Retinal pigment epithelial cell (primary cell): Measurements from ENCODE around the gene HIF3A.
"Not testable (repeated sequence)": the region's sequence is repeated elsewhere in the genome, so short reads cannot be mapped to it uniquely, and the experiment has no call there.

ENCODE experiments used
- DNase-seq: peaks from one replicate; pipeline ENCODE4 v3.0.0-alpha.2; 2010; ENCODE audit warnings: low read depth
- H3K4me3 ChIP-seq: 2 replicates; pipeline ENCODE4 v1.5.1; 2011; ENCODE audit warnings: mild to moderate bottlenecking, low read length, control low read depth, moderate library complexity
- TF ChIP-seq, protein P1 (sequence below): conservative IDR thresholded peaks from 2 replicates; pipeline ENCODE4 v1.5.1; 2011; ENCODE audit warnings: low read depth, low read length, control low read depth, inconsistent platforms

The HIF3A gene

DNA sequence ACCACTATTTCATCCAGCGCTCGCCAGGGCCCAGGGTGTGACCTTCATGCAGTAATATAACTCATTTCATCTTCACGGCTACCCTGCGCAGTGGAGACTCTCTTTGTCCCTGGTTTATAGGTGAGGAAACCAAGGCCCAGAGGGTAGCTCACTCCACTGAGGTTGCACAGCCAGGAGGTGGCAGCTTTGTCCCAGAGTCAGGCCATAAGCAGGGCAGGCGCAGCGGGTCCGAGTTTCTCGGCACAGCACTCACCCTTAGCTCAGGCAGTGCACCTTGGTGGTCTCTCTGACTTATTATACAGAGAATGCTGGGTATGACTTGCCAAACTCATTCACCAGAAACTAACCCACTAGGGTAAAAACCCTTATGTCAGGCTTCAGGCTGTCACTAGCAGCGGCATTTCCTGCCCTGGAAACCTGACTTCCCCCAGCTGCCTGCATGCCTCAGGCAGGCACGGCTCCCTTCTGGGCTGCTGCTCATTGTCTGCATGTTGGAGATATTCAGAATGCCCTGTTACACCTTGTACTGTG is 74.6 kb downstream of the HIF3A start:
- TF ChIP-seq, protein P1, sequence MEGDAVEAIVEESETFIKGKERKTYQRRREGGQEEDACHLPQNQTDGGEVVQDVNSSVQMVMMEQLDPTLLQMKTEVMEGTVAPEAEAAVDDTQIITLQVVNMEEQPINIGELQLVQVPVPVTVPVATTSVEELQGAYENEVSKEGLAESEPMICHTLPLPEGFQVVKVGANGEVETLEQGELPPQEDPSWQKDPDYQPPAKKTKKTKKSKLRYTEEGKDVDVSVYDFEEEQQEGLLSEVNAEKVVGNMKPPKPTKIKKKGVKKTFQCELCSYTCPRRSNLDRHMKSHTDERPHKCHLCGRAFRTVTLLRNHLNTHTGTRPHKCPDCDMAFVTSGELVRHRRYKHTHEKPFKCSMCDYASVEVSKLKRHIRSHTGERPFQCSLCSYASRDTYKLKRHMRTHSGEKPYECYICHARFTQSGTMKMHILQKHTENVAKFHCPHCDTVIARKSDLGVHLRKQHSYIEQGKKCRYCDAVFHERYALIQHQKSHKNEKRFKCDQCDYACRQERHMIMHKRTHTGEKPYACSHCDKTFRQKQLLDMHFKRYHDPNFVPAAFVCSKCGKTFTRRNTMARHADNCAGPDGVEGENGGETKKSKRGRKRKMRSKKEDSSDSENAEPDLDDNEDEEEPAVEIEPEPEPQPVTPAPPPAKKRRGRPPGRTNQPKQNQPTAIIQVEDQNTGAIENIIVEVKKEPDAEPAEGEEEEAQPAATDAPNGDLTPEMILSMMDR, result no peak
- no peak for DNase-seq
- H3K4me3 ChIP-seq, result no peak overlapping the region

DNA sequence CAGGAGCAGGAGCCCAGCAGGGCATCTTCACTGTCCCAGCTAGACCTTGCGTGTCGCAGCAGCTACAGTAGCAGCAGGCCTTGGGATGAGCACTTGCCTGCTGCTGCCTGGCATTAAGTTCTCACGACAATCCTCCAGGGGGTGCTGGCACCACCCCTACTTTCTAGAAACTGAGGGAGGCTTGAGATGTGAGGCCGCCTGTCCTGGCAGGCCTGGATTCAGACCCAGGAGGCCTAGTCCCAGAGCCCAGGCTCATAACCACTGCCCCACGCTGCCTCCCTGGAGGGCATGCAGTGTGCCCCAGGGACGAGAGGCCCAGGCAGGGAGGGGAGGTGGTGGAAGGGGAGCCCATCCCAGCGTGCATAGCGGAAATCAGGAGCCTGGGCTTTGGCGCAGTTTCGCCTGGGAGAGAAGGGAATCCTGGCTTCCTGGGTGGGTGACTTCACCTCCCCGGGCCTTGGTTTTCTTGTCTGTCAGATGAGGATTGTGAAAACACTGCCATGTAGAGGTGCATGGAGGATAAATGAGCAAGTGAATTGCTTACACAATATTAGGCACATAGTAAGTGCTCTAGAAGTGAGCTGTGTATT is 76.2 kb downstream of the HIF3A start:
- H3K4me3 ChIP-seq, result no peak overlapping the region
- TF ChIP-seq, protein P1, result peak; percentile 43
- DNase-seq, result no peak

DNA sequence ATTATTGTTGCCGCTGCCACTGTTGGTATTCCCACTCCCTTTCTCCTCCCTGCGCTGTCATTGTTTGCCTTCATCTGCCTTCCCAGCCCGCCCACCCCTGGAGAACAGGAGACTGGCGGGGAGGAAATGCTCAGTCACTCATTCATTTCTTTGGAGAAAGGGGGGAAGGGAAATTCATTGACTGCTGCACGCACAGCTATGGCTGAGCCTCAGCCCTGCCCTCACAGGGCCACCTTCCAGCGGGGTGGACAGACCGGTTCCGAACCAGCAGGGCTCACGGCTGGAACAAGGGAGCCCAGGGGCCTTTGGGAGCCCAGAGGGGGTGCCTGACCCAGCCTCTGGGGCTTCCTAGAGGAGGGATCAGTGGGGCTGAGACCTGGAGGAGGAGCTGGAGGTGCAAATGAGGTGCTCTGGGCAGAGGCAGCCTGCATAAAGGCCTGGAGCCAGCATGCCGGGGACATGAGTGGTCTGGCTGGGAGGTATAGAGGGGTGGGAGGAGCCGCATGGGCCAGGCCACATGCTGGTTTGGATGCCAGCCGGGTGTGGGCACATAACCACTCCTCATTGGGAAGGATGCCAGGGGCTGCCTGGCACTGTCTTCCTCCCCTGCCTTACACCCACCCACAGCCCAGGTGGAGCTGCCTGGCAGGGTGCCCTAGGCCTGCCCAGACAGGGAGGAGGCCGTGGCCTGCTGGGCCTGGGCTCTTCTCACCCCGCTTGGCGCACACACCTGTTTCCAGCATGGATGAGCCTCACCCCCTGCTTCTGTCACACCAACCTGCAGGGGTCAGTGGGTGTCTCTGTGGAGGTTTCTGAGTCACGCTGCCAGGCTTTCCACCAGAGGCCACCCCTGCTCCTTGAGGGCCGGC is 76.9 kb downstream of the HIF3A start:
- DNase-seq, result peak; percentile 56
- TF ChIP-seq, protein P1, result peak; percentile 1
- no peak overlapping the region for H3K4me3 ChIP-seq

DNA sequence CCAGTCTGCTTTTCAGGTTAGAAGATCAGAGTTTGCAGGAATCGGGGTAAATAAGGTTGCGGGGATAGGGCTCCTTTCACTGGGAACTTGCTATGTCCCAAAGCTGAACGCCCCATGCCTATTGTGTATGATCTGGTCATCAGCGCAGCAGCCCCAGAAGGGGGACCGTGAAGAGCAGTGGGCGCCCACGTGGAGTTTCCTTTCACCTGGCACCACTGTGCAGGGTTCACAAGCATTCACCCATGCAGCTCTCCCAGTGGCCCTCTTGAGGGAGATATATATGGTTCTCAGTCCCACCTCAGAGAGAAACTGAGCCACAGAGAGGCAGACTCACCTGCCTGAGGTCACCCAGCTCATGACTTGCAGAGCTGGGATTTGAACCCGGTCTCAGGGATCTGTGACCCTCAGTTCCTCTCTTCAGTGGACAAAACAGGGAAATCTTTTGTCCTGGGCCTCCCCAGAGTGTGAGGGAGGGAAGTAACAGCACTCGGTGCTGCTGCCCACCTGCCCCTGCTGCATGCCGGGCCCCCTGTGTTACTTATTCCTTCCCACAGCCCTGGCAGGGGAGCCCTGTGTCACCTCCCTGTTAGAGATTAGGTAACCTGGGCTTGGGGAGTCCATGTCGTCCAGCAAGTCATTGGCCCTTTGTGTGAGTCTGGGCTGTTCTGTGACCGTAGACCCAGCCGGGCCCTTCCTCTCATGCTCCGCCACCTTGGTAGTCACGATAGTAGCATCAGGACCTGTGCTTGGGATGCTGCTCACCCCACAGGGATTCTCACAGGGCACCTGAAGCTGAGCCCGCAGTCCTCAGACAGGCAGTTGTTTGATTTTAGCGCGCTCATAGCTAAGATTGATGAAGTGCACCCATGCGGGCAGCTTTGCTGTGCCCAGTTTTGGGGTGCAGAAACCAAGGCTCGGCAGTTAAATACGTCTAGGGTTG is 78.0 kb downstream of the HIF3A start:
- H3K4me3 ChIP-seq, result no peak overlapping the region
- TF ChIP-seq, protein P1, result no peak
- no peak for DNase-seq

DNA sequence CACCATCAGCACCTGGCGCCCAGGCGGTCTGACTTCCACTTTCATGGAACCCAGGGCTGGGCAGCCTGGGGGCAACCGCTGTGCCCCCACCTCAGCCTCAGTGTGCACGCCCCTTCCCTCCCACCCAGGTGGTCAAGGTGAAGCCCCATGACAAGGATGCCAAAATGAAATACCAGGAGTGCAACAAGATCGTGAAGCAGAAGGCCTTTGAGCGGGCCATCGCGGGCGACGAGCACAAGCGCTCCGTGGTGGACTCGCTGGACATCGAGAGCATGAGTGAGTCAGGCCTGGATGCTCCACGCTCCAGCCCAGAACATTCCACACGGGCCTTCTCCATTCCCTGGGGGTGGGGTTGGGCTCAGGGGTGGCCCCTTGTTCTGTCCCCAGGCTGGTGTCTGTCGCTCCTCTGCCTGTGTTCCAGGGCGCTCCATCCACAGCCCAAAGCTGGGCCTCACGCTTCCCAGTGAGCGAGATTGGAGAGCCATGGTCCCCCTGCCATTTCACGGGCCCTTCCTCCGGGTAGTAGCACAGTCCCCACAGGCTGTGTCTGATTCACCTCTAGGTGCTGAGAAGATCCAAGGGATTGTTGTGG is 78.7 kb downstream of the HIF3A start:
- not testable (repeated sequence) for DNase-seq, H3K4me3 ChIP-seq

DNA sequence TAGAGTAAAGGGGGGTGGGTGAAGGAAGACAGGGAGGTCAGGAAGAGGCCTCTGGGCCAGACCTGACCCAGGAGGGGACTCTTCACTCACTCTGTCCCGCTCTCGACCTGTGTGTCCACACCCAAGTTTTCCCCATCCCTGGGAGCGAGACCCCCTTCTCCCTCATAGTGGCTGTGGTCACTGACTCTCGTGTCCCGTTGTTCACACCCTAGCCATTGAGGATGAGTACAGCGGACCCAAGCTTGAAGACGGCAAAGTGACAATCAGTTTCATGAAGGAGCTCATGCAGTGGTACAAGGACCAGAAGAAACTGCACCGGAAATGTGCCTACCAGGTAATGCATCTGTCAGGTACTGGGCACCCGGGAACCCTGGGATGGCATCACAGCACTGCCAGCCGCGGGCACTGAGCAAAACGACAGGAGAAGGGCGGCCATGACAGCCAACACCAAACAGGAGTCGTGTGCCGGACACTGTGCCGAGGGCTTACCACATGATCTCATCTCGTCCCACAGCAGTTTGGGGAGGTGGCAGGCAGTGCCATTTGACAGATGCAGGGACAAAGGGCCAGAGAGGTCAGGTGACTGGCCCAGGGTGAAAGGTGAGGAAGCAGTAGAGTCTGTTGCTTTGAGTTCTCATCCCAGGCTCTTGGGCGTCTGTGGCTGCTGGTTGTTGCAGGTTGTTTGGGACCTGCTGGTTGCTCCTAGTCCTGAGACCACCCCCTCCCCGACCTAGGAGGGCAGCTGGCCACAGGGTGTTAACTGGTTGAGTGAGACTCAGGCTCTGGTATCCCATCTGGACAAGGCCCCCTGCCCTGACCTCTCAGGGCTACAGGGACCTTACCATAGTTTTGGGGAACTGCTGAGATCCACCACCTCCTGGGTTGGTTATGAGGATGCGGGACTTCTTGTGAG is 79.7 kb downstream of the HIF3A start:
- TF ChIP-seq, protein P1, result no peak
- no peak overlapping the region for H3K4me3 ChIP-seq
- DNase-seq, result no peak
